Activated CD8-positive, alpha-beta memory T cell treated with anti-CD3 and anti-CD28 coated beads for 48 hours (primary cell): Measurements from ENCODE around the gene GLI3.
A peak's percentile ranks its signal among the peaks of the same experiment; 100 is the strongest.

Experiments
- DNase-seq, 3 experiments: peaks; one replicate each; pipeline ENCODE4 v3.0.0-alpha.2; 2020; ENCODE audit warnings: low read depth in 2 of 3, low spot score in 2 of 3

The GLI3 gene

DNA sequence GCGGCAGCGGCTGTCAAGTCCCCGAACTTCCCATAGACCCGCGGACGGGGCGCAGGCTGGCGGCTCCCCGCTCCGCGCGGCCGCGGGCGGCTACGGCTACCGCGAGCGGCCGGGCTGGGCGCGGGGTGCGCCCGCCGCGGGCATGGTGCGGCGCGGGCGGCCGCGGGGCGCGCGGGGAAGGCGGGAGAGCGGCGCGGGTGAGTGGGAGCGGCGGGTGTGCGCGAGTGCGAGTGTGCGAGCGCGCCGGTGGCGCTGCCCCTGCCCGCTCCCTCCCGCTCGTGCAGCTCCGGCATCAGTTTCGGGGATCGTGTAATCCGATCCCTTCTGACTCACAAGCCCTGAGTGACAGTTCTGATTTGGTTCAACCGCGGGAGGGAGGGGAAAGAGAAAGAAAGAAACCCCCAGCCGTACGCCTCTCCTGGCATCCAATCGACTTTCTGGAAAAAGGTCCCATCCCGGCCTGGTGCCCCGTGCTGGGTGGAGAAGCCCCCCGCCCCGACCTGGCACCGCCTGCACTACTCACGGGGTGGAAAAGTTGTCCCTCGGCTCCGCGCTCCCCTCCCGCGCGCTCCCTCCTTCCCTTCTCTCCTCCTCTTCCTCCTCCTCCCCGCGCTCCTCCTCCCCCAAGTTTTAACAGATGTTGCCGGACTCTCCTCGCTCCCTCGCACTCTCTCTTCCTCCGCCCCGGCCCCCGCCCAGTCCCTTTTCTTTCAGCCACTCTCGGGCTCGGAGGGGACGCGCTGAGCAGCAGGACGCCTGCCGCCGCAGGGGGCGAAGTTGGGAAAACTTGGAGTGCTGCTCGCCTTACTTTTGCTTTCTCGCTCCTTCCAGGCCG, at the start of gene GLI3:
GLI3 (minus strand) TSS at position 234 of the 835 bp plus-strand sequence. CDS start 13,956 bp downstream, outside the sequence.
- peak in 1 of 3 experiments; percentile 1 for DNase-seq

DNA sequence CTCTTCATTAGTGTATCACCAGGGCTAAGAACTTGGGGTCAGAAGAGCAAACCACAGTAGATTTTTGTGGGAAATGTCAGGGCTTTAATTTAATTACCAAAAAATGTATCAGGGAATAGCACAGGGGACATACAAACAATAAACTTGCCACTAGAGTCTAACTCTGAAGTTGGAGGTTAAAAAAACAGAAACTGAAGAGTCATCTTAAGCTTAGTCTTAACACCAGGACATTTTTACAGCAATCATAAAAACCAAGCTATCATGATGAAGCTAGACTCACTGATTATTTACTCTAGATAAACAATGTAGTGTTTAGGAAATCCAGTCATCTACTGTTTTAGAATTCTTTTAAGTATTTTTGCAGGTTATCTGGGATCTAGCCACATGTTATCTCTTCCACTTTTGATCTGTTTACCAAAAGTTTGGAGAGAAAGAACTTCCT, 48.4 kb upstream of the GLI3 start:
- no peak for DNase-seq

GRCh38 chr7:42283553-42283952, 46.5 kb upstream of the GLI3 start:
- no peak for DNase-seq

DNA sequence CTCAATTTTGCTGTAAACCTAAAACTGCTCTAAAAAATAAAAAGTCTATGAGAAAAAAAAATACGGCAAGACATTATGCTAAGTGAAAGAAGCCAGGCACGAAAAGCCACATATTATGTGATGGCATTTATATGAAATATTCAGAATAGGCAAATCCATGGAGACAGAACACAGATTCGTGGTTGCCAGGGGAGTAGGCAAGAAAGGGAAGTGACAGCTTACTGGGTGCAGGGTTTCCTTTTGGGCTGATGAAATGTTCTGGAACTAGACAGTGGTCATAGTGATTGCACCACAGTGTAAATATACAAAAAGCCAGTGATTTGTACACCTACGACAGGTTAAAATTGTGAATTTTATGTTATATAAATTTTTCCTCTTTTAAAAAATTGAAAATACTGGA, 41.3 kb upstream of the GLI3 start:
- DNase-seq: no peak

GRCh38 chr7:42274053-42274452, 37.0 kb upstream of the GLI3 start:
- DNase-seq: no peak

- DNase-seq: no peak
Observed at GRCh38 chr7:42272793-42273665, 36.0 kb upstream of the GLI3 start.

DNA sequence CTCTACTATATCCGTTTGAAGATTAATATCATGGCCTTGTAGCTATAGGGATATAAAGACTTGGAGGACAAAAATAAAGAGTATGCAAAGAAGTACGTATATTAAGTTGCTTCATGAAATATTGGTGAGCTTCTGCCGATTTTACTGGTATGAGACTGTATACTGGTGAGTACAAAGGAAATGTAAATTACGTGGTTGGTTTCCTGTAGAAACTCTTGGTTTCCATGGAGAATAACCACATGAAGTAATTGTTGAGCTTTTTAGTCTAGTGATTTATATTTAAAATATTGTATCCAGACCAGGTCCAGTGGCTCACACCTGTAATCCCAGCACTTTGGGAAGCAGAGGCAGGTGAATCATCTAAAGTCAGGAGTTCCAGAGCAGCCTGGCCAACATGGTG, 32.2 kb upstream of the GLI3 start:
- no peak for DNase-seq

DNA sequence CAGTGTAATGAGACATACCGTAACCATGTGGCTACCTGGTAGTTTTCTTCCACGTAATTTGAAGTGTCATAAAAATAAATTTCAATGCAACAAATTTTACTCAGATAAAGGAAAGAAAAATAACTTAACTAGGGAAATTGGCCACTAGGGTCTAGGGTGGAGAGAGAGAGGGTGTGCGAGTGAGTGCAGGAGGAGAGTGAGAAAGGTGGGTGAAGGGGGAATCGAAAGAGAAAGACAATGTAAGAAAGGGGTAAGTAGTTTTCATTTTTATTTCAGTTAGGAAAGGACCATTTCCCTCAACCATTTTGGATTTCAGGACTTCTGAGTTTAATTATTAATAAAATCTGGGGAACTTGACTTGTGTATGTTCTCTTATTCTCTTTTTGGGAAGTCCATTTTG, 27.7 kb upstream of the GLI3 start:
- DNase-seq: no peak

DNA sequence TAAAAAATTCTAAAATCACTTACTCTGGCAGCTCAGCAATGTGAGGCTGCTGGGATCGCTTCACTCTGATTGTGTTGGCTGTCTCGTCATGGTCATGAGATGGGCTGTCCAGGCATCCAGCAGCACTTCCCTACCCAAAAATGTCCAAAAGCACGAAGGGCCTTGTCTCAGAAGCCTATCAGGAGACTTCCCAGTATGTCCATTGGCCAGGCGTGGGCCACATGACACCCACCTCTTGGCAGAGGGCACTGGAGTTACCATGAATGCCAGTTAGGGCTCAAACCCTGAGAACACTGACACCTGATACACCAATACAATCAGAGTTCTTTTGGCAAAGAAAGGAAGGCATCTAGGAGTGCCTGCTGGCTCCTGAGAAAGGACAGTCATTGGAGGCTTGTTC, 27.0 kb upstream of the GLI3 start:
- no peak for DNase-seq

GRCh38 chr7:42262964-42263363, 26.0 kb upstream of the GLI3 start:
- no peak for DNase-seq

GRCh38 chr7:42254217-42254616, 17.2 kb upstream of the GLI3 start:
- no peak for DNase-seq

DNA sequence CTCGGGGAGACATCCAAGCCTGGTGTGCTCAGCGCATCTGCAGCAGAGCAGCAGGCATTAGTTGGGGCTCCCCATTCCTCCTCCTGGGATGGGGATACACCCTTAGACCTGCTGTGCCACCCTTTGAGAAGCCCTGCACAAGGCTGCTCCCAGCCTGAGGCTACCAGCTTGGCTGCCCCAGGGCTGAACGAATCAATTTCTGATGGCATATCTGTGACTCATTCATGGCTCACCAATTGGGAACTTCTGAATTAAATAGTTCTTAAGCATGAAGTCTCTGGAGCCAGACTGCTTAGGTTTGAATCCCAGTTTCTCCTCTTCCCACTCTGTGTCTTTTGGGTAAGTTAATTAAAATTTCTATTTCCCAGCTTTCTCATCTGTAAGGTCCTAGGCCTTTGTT, 16.3 kb upstream of the GLI3 start:
- no peak for DNase-seq

GRCh38 chr7:42250411-42250810, 13.4 kb upstream of the GLI3 start:
- no peak for DNase-seq

DNA sequence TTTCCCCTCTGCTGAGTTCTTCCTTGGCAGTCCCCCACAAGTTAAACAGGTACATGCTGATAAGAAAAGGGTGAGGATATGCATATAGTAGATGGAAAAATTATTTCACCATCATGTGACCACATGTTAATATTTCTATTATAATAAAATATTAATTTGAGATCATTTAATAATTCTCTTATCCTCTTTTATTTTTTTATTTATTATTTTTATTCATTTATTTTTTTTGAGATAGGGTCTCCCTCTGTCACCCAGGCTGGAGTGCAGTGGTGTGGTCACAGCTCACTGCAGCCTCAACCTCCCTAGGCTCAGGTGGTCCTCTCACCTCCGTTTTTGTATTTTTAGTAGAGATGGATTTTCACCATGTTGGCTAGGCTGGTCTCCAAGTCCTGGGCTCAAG, 11.6 kb upstream of the GLI3 start:
- no peak for DNase-seq

GRCh38 chr7:42247301-42247700, 10.3 kb upstream of the GLI3 start:
- DNase-seq: no peak

- DNase-seq: no peak
Observed at GRCh38 chr7:42244828-42245227, 7.8 kb upstream of the GLI3 start.

GRCh38 chr7:42242381-42242780, 5.4 kb upstream of the GLI3 start:
- DNase-seq: no peak

DNA sequence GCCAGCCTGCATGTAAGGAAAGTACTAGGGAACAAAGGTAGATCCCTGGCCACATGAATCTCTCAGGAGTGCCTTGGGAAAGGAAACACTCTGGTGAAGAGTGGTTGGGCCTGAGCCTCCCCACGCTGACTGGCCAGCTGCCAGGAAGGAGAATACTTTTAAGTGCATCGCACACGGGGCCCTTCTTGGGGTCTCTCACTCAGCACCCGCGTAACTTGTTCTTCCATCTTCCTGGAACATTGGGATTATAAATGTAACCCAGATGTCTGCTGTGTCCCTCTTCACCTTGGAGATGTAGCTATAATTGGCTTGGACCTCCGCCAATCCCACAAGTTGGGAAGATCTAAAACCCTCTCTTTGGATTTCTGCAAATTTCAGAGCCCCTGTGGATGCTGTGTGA, 4.4 kb upstream of the GLI3 start:
- DNase-seq: no peak

- no peak for DNase-seq
Observed at GRCh38 chr7:42240416-42240815, 3.4 kb upstream of the GLI3 start.

- DNase-seq: no peak
Observed at GRCh38 chr7:42238709-42239366, 1.8 kb upstream of the GLI3 start.

GRCh38 chr7:42237811-42238541, 967 bp upstream of the GLI3 start:
- DNase-seq: no peak
